NB4 (cell line): ENCODE data around the gene SUCO.

ENCODE experiments used
- DNase-seq: peaks from one replicate; pipeline ENCODE4 v3.0.0; 2010; ENCODE audit warnings: low read depth
- H3K4me3 ChIP-seq: one replicate; pipeline ENCODE4 v1.5.1; 2011; ENCODE audit warnings: mild to moderate bottlenecking, low read depth, low read length, moderate library complexity
- CTCF ChIP-seq: IDR thresholded peaks from one replicate; pipeline ENCODE4 v1.5.1; 2012; ENCODE audit warnings: low read depth, low read length
- MAX ChIP-seq: IDR thresholded peaks from 2 replicates; pipeline ENCODE4 v1.6.1; 2011; ENCODE audit warnings: low read depth, low read length
- MYC ChIP-seq: IDR thresholded peaks from 2 replicates; pipeline ENCODE4 v1.6.1; 2011; ENCODE audit warnings: low read depth, low read length
- POLR2A ChIP-seq: IDR thresholded peaks from 2 replicates; pipeline ENCODE4 v1.6.1; 2011; ENCODE audit warnings: mild to moderate bottlenecking; ENCODE audit not compliant: insufficient read length; ENCODE audit errors: extremely low read depth

The SUCO gene

GRCh38 chr1:172622541-172622940 lies 89.6 kb downstream of the SUCO start:
- no peak overlapping the region for H3K4me3 ChIP-seq
- no peak for TF ChIP-seq MAX
- no peak for DNase-seq

GRCh38 chr1:172623748-172624147 lies 90.8 kb downstream of the SUCO start:
- no peak overlapping the region for H3K4me3 ChIP-seq
- DNase-seq, result no peak
- no peak for TF ChIP-seq MYC
- TF ChIP-seq POLR2A, result no peak
- no peak for TF ChIP-seq MAX
- no peak for TF ChIP-seq CTCF

GRCh38 chr1:172626845-172627244 lies 93.9 kb downstream of the SUCO start:
- H3K4me3 ChIP-seq, result no peak overlapping the region
- TF ChIP-seq POLR2A (no peak), CTCF (no peak), MAX (no peak), MYC (no peak)
- no peak for DNase-seq

- TF ChIP-seq MYC, result no peak
- TF ChIP-seq MAX, result no peak
- H3K4me3 ChIP-seq, result no peak overlapping the region
- DNase-seq, result no peak
Observed at GRCh38 chr1:172627702-172628101, 94.8 kb downstream of the SUCO start.

- H3K4me3 ChIP-seq, result no peak overlapping the region
- TF ChIP-seq POLR2A, result no peak
- DNase-seq, result no peak
Observed at GRCh38 chr1:172628401-172628800, 95.5 kb downstream of the SUCO start.

- no peak overlapping the region for H3K4me3 ChIP-seq
- DNase-seq, result no peak
- TF ChIP-seq MAX (no peak), CTCF (no peak), POLR2A (no peak), MYC (no peak)
Observed at GRCh38 chr1:172629170-172629569, 96.2 kb downstream of the SUCO start.

- TF ChIP-seq MYC (no peak), POLR2A (no peak), CTCF (no peak), MAX (no peak)
- no peak overlapping the region for H3K4me3 ChIP-seq
- no peak for DNase-seq
Observed at GRCh38 chr1:172629638-172630037, 96.7 kb downstream of the SUCO start.
